AML-193 (cell line): ENCODE measurements around the gene ADIPOR2.
"Not testable (repeated sequence)": the region's sequence is repeated elsewhere in the genome, so short reads cannot be mapped to it uniquely, and the experiment has no call there.

Source experiments
- DNase-seq, 2 experiments: peaks; one replicate each; lab custom pipeline; 2025; lab: John Stamatoyannopoulos, UW

Gene ADIPOR2

DNA sequence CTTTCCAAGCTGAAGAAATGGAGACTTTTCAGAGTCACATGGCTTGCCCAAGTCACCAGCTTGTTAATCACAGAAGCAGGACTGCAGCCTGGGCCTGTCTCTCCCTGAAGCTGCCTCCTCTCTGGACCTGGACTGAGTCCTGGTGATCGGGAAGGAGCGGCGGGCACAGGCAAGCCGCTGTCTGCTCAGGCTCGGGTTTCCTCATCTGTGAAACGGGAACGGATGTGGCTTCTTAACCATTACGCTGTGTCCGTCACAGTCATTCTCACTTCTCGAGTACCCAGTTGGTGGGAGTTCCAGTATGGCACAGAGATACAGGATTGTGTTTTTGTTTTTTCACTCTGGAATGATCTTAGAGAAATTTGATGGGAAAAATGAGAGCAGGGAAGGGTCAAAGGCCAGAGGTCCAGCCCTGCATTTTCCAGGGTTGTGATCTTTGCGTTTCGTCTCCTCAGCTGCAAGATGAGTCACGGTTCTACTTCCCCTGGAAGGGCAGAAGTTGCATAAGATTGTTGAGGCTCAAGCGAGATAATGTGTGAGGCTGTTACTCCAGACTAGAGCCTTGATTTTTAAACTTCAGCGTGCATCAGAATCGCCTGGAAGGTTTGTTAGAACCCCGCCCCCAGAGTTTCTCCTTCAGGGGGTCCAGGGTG, 121.9 kb downstream of the ADIPOR2 start:
- DNase-seq, result peak; percentile 86 to 96

DNA sequence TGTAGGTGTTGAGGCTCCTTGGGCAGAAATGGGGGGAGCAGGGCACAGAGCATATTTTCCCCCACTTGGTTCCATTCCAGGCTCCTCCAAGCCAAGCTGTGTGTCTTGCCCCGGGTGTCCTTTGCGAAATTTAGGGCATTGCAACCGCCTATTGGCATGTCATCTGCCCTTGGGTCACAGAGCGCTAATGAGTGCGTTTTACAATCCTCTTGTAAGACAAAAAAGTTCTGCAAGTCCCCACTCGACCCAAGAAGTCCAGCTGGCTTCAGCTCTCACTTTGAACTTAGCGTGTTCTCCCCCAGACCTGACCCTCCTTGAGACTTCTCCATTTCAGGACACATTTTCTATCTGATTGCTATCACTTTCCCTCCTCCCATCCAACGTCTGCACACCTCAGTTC, 123.4 kb downstream of the ADIPOR2 start:
- no peak for DNase-seq

DNA sequence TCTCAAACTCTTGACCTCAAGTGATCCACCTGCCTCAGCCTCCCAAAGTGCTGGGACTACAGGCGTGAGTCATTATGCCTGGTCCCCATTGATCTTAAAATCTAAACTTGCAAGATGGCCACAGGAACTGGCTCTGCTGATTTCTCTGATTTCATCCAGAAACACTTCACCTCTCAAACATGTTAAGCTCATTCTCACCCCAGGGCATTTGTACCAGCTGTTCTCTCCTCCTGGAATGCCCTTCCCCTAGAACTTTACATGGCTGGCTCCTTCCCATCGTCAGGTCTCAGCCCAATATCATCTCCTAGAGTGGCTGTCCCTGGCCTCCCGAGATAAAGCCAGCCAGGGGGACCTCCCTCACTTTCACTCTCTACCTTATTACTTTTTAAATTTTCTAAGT, 124.2 kb downstream of the ADIPOR2 start:
- no peak for DNase-seq

DNA sequence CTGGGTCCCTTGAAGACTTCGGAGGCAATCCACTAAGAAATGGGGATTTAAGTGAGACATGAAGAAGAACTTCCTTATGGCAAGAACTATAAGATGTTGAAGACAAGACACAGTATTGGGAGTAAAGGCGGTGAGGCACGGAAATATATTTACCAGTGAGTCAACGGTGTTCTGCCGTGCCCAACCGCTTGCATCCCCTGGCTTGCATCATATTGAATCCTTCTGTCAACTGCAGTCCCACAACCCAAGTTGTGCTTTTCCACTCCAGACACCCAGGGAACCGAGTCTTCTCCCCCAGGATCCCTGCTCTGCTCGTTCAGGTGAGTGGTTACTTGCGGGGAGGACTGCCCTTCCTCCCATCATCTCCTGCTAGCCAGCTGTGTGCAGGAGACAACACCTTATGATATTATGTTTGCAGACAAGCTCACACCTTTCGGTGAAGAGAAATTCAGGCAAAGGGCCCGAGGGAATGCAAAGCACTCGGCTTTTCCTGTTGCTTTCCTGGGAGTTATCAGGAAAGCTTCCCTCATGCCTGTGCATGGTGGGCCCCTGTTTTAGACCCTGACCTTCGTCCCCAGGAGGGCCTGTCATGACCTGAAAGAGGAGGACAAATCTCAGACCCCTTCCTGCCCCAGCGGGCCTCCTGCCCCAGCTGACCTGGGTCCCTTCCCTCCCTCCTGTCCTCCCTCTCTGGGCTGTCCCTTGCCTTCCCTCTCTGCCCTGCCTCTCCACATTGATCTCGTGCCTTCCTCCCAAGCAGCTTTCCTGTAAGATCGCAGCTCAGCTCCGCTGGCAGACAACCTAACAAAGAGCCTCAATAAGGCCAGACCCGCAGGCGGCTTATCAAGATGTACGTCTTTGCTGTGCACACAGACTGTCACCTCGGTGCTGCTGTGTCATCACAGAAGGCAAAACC, 125.2 kb downstream of the ADIPOR2 start:
- DNase-seq, result no peak

DNA sequence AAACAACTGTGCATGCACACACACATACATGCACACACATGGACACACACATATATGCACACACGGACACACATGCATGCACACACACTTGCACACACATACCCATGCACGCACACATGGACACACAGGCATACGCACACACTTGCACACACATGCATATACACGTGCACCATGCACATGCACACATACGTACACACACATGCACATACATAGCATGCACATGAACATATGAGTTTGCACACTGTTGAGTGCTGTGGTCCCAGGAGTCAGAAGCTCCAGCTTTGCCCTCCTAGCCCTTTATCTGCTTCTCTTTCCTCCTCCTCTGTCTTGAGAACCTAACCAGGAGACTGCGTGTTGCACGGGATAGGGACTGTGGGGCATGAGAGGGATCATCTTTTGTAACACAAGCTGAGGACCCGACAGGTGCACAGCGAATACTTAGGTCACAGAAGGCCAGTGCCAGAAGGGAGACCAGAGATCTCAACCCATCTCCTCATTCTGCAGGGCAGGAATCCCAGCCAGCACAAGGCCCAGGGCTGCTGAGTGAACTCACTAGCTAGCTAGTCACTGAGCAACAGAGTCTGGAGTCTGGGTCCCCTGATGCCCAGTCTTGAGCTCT, 126.0 kb downstream of the ADIPOR2 start:
- DNase-seq, result no peak

DNA sequence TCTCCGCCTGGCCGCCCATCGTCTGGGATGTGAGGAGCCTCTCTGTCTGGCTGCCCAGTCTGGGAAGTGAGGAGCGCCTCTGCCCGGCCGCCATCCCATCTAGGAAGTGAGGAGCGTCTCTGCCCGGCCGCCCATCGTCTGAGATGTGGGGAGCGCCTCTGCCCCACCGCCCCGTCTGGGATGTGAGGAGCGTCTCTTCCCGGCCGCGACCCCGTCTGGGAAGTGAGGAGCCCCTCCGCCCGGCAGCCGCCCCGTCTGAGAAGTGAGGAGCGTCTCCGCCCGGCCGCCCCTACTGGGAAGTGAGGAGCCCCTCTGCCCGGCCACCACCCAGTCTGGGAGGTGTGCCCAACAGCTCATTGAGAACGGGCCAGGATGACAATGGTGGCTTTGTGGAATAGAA, 127.1 kb downstream of the ADIPOR2 start:
- not testable (repeated sequence) for DNase-seq

DNA sequence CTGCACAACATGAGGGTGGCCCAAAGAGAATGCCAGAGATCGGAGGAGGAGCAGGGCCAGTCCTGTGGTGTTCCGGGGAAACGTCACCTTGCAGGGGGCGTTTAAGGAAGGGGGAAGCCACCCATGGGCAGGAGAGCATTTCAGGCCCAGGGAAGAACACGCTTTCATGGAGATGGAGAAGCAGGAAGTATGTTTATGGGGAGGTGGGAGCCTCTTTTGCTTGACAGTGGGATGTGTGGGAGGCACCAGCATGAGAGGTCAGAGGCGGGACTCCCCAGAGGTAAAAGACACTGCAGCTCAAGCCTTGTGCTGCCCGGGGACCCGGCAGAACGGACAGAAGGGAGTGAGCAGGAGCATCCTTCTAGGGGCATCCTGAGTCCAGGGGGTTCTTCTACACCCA, 128.2 kb downstream of the ADIPOR2 start:
- no peak for DNase-seq

DNA sequence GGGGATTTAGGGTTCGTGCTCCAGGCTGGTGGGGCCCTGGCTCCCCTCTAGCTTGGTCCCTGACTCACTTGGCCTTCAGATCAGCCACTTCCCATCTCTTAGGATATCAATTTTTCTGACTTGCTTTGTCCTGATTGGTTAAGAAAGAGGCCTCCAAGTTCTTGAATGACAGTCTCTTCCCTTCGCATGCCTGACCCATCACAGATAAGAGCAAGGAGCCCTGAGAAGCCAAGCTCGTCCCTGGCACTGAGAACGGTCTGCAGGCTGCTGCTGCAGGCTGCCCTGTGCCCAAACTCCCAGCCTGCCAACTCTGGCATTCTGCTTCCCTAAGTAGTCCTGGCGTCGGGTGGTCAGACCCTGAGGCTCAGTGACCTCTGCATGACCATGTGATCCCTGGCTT, 128.7 kb downstream of the ADIPOR2 start:
- no peak for DNase-seq

DNA sequence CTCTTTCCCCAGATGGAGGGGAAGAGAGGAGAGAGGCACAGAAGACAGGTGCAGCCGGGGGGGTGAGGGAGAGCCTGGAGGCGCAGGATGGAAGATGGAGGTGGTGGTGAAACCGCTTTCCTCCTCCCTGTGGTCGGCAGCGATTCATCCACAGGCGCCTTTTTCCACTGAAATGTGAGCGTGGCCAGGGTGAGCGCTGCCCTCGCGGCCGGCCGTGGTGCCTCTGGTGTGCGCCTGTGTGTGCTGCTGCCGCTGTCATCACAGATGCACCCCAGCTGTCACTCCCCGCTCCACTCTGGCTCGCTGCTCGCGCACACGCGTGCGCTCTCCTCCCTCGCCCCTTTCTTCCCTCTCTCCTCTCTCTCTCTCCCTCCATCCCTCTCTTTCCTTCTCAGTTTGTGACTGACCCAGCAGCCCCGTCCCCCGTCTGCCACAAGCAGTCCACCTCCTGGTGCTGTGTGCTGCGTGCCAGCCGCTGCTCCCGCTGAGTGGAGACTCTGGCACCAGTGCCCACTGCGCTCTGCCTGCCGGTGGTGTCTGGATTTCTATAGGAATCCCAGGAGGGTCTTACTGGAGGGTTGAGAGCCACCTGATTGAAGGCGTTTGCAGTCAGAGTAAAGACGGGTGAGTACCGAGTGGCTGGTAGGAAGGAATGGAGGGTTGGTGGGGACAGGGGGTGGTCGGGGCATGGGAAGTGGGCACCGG, 129.5 kb downstream of the ADIPOR2 start, which contains the start of gene LRTM2:
LRTM2 (plus strand) TSS at position 375 of the 705 bp plus-strand sequence. CDS start 7,584 bp downstream, outside the sequence.
- DNase-seq, result no peak

DNA sequence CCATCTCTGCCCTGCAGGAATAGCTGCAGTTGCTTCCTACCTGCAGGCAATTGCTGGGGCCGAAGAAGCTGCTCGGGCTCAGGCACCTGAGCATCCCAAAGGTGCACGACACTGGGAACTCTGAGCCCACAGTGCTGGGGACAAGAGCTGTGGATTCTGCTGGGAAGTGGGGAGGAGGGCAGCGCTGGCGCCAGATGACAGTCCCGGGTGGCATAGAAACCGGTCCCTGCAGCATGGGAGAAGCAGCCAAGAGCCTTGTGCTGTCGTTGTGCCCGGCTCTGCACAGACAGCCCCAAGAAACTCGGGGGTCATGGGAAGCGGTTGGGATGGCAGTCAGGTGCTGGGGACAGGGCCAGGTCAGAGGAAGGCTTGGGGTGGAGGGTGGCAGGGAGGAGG, 130.0 kb downstream of the ADIPOR2 start:
- no peak for DNase-seq

DNA sequence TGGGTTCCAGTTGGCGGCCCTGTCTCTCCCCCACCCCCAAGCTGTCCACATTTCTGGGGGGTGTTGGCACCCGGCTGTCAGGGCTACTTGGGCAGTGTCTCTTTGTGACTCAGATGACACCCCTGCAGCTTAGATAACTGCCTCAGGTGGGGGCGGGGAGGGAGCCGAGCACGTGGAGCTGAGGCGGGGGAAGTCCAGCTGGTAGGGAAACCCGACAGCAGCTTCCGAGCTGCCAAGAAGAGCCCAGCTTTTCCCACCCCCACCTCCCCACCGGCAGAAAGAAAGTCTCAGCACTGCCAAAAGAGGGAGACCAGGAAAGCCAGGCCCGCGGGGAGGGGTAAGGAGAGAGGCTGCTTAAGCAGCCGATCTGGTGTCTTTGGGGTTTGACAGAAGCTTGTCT, 130.9 kb downstream of the ADIPOR2 start:
- no peak for DNase-seq

DNA sequence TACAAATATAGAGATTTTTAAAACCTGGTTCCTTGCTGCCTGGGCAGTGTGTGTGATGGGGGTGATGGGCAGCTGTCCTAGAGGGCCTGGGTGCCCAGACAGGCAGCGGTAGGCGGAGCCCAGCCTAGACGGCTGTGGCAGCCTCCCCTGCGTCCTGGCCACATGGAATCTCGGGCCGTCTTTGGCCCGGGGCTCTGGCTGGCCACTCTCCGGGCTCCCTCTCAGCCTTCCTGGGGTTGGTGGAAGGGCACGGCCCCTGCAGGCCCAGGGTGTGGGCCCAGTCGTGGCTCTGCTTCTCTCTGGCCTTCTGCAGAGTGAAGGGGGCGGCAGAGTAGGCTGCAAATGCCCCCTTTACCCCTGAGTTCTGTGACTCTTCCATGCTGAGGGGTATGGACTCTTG, 131.8 kb downstream of the ADIPOR2 start:
- no peak for DNase-seq

DNA sequence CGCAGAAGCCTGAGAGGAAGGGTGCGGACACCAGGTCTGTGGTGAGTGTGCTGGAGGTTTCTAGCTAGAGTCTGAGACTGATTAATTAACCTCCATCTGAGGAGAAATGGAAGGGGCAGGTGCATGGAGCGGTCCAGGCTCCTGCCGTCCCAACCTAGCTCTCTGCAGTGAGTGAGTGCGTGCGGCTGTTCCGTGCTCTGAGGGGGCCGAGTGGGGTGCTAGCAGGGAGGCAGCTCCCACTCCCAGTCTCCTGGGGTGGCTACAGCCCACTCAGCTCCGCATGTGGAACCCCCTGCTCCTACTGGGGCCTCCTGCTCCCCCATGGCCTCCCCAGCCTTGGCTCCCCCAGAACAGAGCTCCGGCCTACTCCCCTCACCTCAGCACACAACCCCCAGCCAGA, 132.4 kb downstream of the ADIPOR2 start:
- no peak for DNase-seq

DNA sequence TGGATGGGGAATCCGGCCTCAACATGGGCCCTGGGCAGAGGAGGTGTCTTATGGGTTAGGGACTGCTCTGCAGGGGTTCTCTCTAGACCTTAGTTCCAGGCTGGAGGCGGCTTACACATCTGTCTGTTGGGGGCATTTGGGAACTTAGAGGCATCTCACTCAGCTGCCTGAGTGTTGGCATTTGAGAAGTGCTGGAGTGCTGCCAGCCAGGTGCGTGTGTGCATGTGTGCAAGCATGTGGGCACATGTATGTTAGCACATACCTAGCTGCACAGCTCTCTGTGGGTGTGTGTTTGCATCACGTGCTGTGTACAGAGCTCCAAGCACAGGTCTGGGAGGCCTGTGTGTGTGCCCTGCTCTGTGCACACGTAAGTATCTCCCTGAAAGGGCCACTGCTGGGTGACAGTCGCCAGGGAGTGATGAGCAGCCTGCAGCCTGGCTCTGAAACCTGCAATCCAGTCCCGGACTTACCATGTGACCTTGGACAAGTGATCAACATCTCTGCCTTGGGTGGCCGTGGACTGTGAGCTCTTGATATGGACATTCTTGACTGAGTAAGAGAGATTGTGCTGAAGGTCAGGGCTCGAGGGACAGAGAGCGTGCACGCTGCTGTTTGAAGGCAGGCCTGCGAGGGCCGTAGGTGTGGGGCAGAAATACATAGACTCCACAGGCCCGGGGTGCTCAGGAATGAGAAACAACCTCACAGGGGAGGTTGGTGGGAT, 134.7 kb downstream of the ADIPOR2 start:
- no peak for DNase-seq

DNA sequence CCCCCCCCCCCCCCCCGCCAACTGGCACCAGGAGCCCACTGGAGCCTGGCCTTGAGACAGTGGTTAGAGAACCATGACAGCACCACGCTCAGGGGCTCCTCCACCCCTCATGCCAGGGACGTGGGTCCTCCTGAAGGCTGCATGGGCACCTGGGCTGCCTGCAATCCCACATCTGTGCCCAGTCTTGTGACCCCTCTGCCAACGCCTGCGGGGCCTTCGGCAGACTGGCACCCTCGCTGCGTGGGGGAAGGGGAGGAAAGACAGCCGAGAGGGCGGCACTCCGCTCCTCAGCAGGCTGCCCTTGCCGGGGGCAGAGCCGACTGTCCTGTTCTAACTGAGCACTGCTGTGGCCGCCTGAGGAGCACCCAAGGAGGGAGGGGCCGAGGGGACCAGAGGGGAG, 135.5 kb downstream of the ADIPOR2 start:
- DNase-seq, result no peak

DNA sequence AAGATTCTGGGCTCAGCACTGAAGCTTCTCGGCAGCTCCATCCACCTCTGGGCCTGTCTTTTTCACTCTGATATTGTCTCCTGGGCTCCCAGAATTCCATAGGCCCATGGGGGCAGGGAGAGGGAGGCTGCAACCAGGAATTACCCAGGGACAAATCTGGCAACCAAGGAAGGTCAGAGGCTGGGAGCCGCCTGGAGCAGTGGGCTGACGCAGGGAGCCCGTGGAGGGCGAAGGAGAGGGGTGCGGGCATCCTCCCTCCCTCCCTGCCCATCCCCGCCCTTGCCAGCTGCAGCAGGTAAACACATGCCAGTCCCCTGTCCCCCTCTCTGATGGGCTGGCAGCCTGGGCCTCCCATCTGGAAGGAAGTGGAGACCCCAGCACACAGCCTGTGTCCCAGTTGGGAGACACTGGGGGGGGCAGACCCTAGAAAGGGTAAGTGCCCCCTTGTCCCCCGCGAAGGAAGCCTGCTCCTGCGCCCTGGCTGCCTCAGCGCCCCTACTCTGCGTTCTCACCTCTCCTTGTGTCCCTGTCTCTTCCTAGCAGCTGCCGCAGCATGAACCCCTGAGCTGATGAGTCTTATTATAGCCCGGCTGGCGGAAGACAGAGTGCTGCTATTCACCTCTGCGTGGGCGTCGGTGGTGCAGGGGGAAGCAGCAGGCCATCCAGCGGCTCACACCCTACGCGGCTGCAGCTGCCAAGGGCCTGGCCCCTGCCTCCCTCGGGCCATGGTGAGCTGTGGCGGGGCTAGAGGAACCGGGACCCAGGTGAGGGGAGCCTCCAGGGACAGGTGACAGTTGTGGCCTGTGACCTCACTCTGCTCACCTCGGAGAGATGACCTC, 136.2 kb downstream of the ADIPOR2 start:
- DNase-seq, result no peak

DNA sequence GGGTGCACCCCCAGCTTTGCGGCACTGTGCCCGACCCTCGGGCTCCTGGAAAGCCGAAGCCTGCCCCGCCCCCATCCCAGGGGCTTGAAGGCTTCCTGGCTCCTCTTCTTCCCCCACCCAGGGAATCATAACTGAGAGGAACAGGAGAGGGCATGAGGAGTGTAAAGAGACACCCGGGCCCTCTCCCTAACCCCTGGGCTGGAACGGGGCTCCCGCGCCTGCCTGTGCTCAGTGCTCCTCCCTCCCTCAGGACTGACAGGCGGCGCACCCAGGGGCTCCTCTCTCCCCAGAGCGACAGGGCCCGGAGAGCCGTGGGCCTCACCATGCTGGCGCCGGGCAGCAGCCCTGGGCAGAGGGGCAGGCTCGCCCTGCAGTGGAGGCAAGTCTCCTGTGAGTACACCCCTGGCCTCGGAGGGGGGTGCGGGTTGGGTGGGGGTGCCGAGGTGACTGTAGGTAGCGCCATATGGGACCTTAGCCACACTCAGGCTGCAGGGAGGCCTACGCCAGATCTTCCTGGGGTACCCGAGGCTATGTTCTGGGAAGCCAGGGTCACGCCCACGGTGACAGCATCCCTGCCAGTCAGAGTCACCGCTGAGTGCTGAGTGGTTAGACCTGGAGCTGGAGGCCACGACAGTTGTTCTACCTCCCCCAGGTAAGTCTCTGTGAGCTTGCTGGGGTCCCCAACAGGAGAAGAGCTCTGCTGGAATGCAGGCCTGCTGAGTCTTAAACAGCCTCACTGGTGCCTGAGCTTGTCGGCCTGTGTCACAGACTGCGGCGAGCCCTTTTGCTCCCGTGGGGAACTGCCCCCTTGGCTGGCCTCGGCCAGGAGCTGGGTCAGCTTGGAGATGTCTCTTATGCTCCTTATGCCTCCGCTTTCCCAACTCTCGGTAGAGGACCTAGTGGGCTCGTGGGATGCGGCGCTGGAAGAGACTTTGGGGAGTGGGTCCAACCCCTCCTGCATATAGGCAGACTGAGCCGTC, 137.2 kb downstream of the ADIPOR2 start:
- DNase-seq, result no peak

DNA sequence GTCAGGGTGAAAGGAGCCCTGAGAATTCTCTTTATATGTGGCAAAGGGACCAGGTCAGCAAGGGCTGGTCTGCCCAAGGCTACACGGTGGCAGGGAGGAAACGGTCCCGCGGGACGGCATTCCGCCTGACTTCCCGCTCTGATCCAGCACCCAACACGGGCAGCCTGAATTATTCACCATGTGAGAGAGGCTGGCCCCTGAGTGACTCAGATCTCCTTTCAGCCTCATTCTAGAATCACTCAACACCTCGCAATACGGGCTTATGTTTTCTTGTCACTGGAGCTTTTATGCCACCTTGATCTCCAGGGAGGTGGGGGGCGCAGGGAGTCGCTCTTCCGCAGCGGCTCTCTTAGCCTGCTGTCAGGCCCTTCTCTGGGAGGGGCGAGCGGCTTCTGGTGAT, 138.0 kb downstream of the ADIPOR2 start:
- DNase-seq, result no peak

DNA sequence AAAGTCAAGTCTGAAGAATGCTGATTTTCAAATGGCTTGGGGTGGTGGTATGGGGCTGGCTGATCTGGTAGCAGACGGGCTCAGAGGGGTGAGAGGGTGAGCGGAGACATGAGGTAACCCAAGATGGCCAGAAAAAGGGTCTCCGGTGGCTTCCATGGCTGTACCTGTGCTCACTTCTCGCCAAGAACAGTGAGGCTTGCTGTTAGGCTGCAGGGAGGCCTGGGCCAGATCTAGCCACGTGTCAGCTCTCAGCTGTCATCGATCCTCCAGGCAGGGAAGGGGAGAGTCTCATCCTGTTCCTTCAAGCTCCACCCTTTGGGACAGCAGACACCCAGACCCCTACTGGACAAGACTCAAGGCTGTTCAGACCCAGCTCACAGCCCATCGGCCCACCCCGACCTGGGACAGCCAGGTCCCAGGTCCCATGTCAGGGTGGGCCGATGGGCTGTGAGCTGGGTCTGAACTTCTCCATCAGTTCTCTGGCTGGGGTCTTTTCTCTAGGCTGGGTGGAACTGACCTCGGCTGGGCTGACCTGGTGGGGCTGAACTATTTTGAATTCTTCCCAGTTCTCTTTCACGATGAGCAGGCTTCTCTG, 138.5 kb downstream of the ADIPOR2 start:
- no peak for DNase-seq
